GM12878 (cell line): ENCODE results near the gene MAST3. TPM values are rescaled to one million over a fixed set of nuclear protein-coding genes. Genes with fewer than 3 reads are reported as not detected.

Experiments
- ATAC-seq: fragments of 200-7000 bp; cut with Tn5 transposase; 3 replicates; pipeline ENCODE4 v1.9.1; 2020; ENCODE audit warnings: mild to moderate bottlenecking, moderate library complexity
- BruUV-seq: library from RNA; stranded (reverse); fragments of 400-500 nt; replicated peaks from 2 replicates; lab custom pipeline; 2021; lab: Mats Ljungman, UMichigan
- CTCF ChIA-PET: fragments of 300-600 bp; sonication (Branson Sonifier 250); formaldehyde crosslinking; extraction: SDS; loops from one replicate; lab custom pipeline; 2021; ENCODE audit warnings: inconsistent platforms; lab: Yijun Ruan, JAX
- POLR2A ChIA-PET: fragments of 350-600 bp; formaldehyde crosslinking; extraction: SDS; loops from one replicate; lab custom pipeline; 2021; ENCODE audit warnings: inconsistent platforms; lab: Charles Lee
- RAD21 ChIA-PET: fragments of 300-600 bp; sonication (Branson Sonifier 250); formaldehyde crosslinking; loops from one replicate; lab custom pipeline; 2023; ENCODE audit warnings: antibody characterized with exemption; ENCODE audit not compliant: unreplicated experiment; lab: Charles Lee
- SMC1A ChIA-PET: fragments of 300-600 bp; sonication (Branson Sonifier 250); formaldehyde crosslinking; loops from one replicate; lab custom pipeline; 2023; ENCODE audit not compliant: unreplicated experiment, uncharacterized antibody; lab: Charles Lee
- DNase-seq: peaks from one replicate; pipeline ENCODE4 v3.0.0-alpha.2; 2011; ENCODE audit warnings: low read depth, low spot score
- FAIRE-seq: peaks from 3 replicates; lab custom pipeline; 2011; peaks lifted over from hg19 to GRCh38; lab: Jason Lieb, UNC
- H2AFZ ChIP-seq: 2 replicates; pipeline ENCODE4 v1.6.0; 2011; ENCODE audit warnings: low read depth, low read length, control low read depth; ENCODE audit not compliant: control insufficient read depth
- H3K27ac ChIP-seq: 2 replicates; pipeline ENCODE4 v1.5.1; 2011; ENCODE audit warnings: control low read depth; ENCODE audit not compliant: control insufficient read depth, insufficient read depth
- H3K27me3 ChIP-seq, 2 experiments: replicated peaks in 1 of 2; 2 replicates each; pipeline versions ENCODE4 v1.6.0 to v1.6.1; 2011; ENCODE audit warnings: low read length in 1 of 2; ENCODE audit not compliant: control insufficient read depth in 2 of 2, insufficient read depth in 2 of 2
- H3K36me3 ChIP-seq, 2 experiments: 2 replicates each; pipeline ENCODE4 v1.5.1; 2011; ENCODE audit warnings: low read length in 1 of 2; ENCODE audit not compliant: control insufficient read depth in 2 of 2, insufficient read depth in 2 of 2
- H3K4me1 ChIP-seq: 2 replicates; pipeline ENCODE4 v1.6.1; 2011; ENCODE audit warnings: mild to moderate bottlenecking, low read length, moderate library complexity, mixed read lengths; ENCODE audit not compliant: control insufficient read depth, insufficient read depth
- H3K4me2 ChIP-seq: 2 replicates; pipeline ENCODE4 v1.6.0; 2011; ENCODE audit warnings: control low read depth; ENCODE audit not compliant: control insufficient read depth, insufficient read depth
- H3K4me3 ChIP-seq: fragments of 200-600 bp; sonication (generic); 2 replicates; pipeline ENCODE4 v1.5.1; 2016
- H3K79me2 ChIP-seq: 2 replicates; pipeline ENCODE4 v1.6.0; 2011; ENCODE audit warnings: low read length; ENCODE audit not compliant: control insufficient read depth, insufficient read depth
- H3K9ac ChIP-seq: 2 replicates; pipeline ENCODE4 v1.8.0; 2011; ENCODE audit warnings: low read length, control low read depth, mixed read lengths; ENCODE audit not compliant: control insufficient read depth, insufficient read depth
- H3K9me3 ChIP-seq: replicated peaks from 3 replicates; pipeline ENCODE4 v1.5.1; 2011; ENCODE audit warnings: mild to moderate bottlenecking, low read length; ENCODE audit not compliant: control insufficient read depth, insufficient read depth
- H4K20me1 ChIP-seq: 2 replicates; pipeline ENCODE4 v1.6.0; 2011; ENCODE audit not compliant: control insufficient read depth, insufficient read depth
- BHLHE40 ChIP-seq, 2 experiments: fragments of 450-650 bp in 1 of 2; IDR thresholded peaks; 2 replicates each; pipeline ENCODE4 v1.6.1; 2011 to 2017; ENCODE audit warnings: low read depth in 2 of 2, borderline replicate concordance in 1 of 2, improper control_type of control experiment in 1 of 2, low read length in 1 of 2, mild to moderate bottlenecking in 1 of 2
- CHD2 ChIP-seq: IDR thresholded peaks from 2 replicates; pipeline ENCODE4 v1.6.1; 2011; ENCODE audit warnings: low read depth, low read length, improper control_type of control experiment, borderline replicate concordance
- FOXK2 ChIP-seq: fragments of 450-650 bp; IDR thresholded peaks from 2 replicates; pipeline ENCODE4 v1.6.1; 2017; ENCODE audit warnings: mild to moderate bottlenecking, moderate library complexity
- MTA2 ChIP-seq: fragments of 450-650 bp; IDR thresholded peaks from 2 replicates; pipeline ENCODE4 v1.6.1; 2016; ENCODE audit warnings: low read depth, mild to moderate bottlenecking, moderate library complexity
- MXI1 ChIP-seq: fragments of 150-350 bp; IDR thresholded peaks from 2 replicates; pipeline ENCODE4 v1.6.1; 2011; ENCODE audit warnings: low read depth, mild to moderate bottlenecking, inconsistent platforms, low read length, improper control_type of control experiment
- NBN ChIP-seq: fragments of 450-650 bp; IDR thresholded peaks from 2 replicates; pipeline ENCODE4 v1.6.1; 2016
- SMC3 ChIP-seq: IDR thresholded peaks from 2 replicates; pipeline ENCODE4 v1.6.1; 2011; ENCODE audit warnings: low read length, improper control_type of control experiment, borderline replicate concordance
- SREBF1 ChIP-seq: IDR thresholded peaks from 2 replicates; pipeline ENCODE4 v1.6.1; 2012; ENCODE audit warnings: mild to moderate bottlenecking, low read length
- SRF ChIP-seq, 2 experiments: IDR thresholded peaks; 2 replicates each; pipeline ENCODE4 v1.6.1; 2011; ENCODE audit warnings: low read depth in 2 of 2, low read length in 2 of 2, mild to moderate bottlenecking in 1 of 2, moderate library complexity in 1 of 2
- STAT1 ChIP-seq: fragments of 450-650 bp; conservative IDR thresholded peaks from 2 replicates; pipeline ENCODE4 v1.6.1; 2014; ENCODE audit warnings: antibody characterized with exemption, mild to moderate bottlenecking
- TBL1XR1 ChIP-seq: IDR thresholded peaks from 2 replicates; pipeline ENCODE4 v1.6.1; 2012; ENCODE audit warnings: low read depth, low read length, improper control_type of control experiment
- WRNIP1 ChIP-seq: IDR thresholded peaks from 2 replicates; pipeline ENCODE4 v1.6.1; 2011; ENCODE audit warnings: low read depth, low read length, improper control_type of control experiment, borderline replicate concordance
- YY1 ChIP-seq: IDR thresholded peaks from 2 replicates; pipeline ENCODE4 v1.6.1; 2011; ENCODE audit warnings: low read depth, mild to moderate bottlenecking, low read length
- ZNF207 ChIP-seq: fragments of 450-650 bp; IDR thresholded peaks from 2 replicates; pipeline ENCODE4 v1.6.1; 2014; ENCODE audit warnings: antibody characterized with exemption, mild to moderate bottlenecking, borderline replicate concordance
- WGBS: methylation state at CpG from one replicate; pipeline ENCODE4 v1.1.6; 2016; ENCODE audit warnings: low lambda C conversion rate; ENCODE audit not compliant: insufficient replicate concordance, insufficient coverage; ENCODE audit errors: missing lambda C conversion rate; 5-methylcytosine and 5-hydroxymethylcytosine counted together
- in situ Hi-C: fragments of 300-500 bp; cut with MboI; formaldehyde crosslinking; loops from 9 replicates; pipeline ENCODE4 v1.14.3; 2018; ENCODE audit warnings: mixed read lengths
- intact Hi-C: fragments of 100-400 bp; cut with micrococcal nuclease; formaldehyde crosslinking; loops from one replicate; pipeline ENCODE4 v1.14.2; 2022; ENCODE audit not compliant: unreplicated experiment
- polyA plus RNA-seq, 11 experiments: library from polyadenylated mRNA; depleted of rRNA in 4 of 11; unstranded in 6 of 11; stranded (reverse) in 5 of 11; fragments of >200 nt; fragmentation: Nextera tagmentation in 4 of 11; fragmentation: Illumina TruSeq in 1 of 11; extraction: Ambion mirVana in 4 of 11; extraction: Trizol in 1 of 11; gene quantifications; 1 replicate in 1 of 11; 2 replicates in 10 of 11; pipeline versions ENCODE4 v1.2.1 to v1.2.3, GENCODE V29; 2011 to 2016; ENCODE audit warnings: inconsistent platforms in 2 of 11, missing spikeins in 2 of 11, low read depth in 1 of 11
- total RNA-seq, 4 experiments: library from RNA; depleted of rRNA in 3 of 4; stranded (reverse); fragments of >200 nt in 3 of 4; fragmentation: Illumina TruSeq in 1 of 4; extraction: Trizol in 1 of 4; gene quantifications; 2 replicates each; pipeline versions ENCODE4 v1.2.1 to v1.2.3, GENCODE V29; 2013 to 2021
- TF ChIP-seq, protein P1 (sequence below), 3 experiments: IDR thresholded peaks in 2 of 3; conservative IDR thresholded peaks in 1 of 3; 2 replicates each; pipeline ENCODE4 v1.5.1; 2011; ENCODE audit warnings: low read depth in 3 of 3, low read length in 3 of 3, mild to moderate bottlenecking in 3 of 3, control low read depth in 2 of 3, moderate library complexity in 2 of 3, inconsistent platforms in 1 of 3, mixed read lengths in 1 of 3; ENCODE audit not compliant: control insufficient read depth in 2 of 3, insufficient read depth in 1 of 3; ENCODE audit errors: extremely low read depth in 1 of 3
- TF ChIP-seq, protein P2 (sequence below): fragments of 450-650 bp; IDR thresholded peaks from 2 replicates; pipeline ENCODE4 v1.6.1; 2017; ENCODE audit warnings: borderline replicate concordance
- TF ChIP-seq, protein P3 (sequence below): fragments of 450-650 bp; IDR thresholded peaks from 2 replicates; pipeline ENCODE4 v1.6.1; 2017; ENCODE audit warnings: mild to moderate bottlenecking, low read depth, inconsistent platforms; ENCODE audit not compliant: poor library complexity, severe bottlenecking

MAST3 gene
- total and polyA plus RNA-seq, 10 of the 15 experiments (the other 5 are each of a cell fraction or from before 2014, with no cell fraction given) = 3.0 to 22.2 (median 7.5) TPM

DNA sequence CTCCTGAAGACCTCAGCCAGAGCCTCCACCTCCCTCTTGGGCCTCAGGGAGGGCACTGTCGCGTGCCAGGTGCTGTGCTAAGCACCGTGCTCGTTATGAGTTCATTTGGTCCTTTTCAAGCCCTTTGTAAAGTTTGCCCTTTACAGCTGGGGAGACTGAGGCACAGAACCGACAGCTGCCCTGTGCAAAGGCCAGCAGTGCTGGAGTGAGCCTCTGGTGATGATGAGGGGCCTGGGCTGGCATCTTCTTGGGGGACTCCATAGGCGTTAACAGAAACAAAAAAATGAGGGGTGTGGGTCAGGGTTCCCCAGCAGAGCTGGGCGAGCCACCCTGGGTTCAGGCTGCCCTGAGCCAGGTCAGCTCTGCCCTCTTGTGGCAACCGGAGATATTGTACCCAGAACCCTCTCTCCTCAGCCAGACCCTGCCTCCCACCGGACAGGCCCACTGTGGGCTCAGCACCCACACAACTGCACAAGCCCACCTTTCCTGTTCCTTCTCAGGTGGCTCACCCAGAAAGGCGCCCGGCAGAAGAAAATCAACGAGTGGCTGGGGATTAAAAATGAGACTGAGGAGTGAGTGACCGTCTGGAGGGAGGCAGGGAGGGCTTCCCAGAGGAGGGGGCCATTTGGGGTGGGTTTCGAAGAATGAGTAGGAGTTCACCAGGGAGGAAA is 70.5 kb downstream of the MAST3 start:
- Histone ChIP-seq H3K4me2 (no peak overlapping the region), H3K27ac (0 out of 2 replicates have a peak overlapping the region, but pooled peaks have one; percentile 4), H3K4me1 (peaks cover 44% of the 10 kb centered on the region), H3K27me3 (no peaks in the 10 kb centered on the region), H4K20me1 (no peaks in the 10 kb centered on the region), H3K4me3 (no peak overlapping the region), H3K79me2 (no peaks in the 10 kb centered on the region; the same call in none of the 2 replicates), H3K9me3 (no peaks in the 10 kb centered on the region), H3K9ac (no peak overlapping the region; the same call in 1 of the 2 replicates), H2AFZ (no peak overlapping the region), H3K36me3 (peaks cover 3 to 4% of the 10 kb centered on the region in 2 experiments; a peak in 3 of 4 replicates)
- no TSS peak for BruUV-seq
- ATAC-seq = peak; percentile 65
- ChIA-PET SMC1A (interaction anchor here (0.9 to 1.8 kb wide), 16 partner anchors 14 to 109 kb away, joined by 3 to 10 read pairs (median 3); no protein-coding TSS in a partner anchor), RAD21 (interaction anchor here (0.7 to 2.3 kb wide), 19 partner anchors 13 to 213 kb away, joined by 3 to 14 read pairs (median 4); partner anchors contain the start of genes ARRDC2, MAST3, MPV17L2 and PIK3R2), POLR2A (interaction anchor here (0.5 to 1.7 kb wide), 6 partner anchors 8 to 80 kb away, joined by 3 to 9 read pairs (median 4); no protein-coding TSS in a partner anchor), CTCF (interaction anchor here (0.6 to 3.2 kb wide), 29 partner anchors 8 to 247 kb away, joined by 3 to 21 read pairs (median 4); partner anchors contain the start of genes ARRDC2 and PIK3R2)
- 19% methylated on average over 14 of the region's 14 CpGs for WGBS
- DNase-seq = no peak
- no peak for FAIRE-seq
- intact Hi-C loops (loop anchor here (1.0 to 2.0 kb wide), 3 partner anchors 55 to 161 kb away; no protein-coding TSS in a partner anchor), in situ Hi-C loops (no loop called here)
- TF ChIP-seq MXI1 = 0 out of 2 replicates have a peak, but pooled peaks have one; percentile 25
- no peak for TF ChIP-seq SRF (IDR thresholded peaks at IDR 0.05; ENCODE audit: low read depth in 2 of 2, low read length in 2 of 2)
- TF ChIP-seq, protein P1, sequence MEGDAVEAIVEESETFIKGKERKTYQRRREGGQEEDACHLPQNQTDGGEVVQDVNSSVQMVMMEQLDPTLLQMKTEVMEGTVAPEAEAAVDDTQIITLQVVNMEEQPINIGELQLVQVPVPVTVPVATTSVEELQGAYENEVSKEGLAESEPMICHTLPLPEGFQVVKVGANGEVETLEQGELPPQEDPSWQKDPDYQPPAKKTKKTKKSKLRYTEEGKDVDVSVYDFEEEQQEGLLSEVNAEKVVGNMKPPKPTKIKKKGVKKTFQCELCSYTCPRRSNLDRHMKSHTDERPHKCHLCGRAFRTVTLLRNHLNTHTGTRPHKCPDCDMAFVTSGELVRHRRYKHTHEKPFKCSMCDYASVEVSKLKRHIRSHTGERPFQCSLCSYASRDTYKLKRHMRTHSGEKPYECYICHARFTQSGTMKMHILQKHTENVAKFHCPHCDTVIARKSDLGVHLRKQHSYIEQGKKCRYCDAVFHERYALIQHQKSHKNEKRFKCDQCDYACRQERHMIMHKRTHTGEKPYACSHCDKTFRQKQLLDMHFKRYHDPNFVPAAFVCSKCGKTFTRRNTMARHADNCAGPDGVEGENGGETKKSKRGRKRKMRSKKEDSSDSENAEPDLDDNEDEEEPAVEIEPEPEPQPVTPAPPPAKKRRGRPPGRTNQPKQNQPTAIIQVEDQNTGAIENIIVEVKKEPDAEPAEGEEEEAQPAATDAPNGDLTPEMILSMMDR (IDR thresholded peaks at IDR 0.05 in 2 of 3, conservative IDR thresholded peaks at IDR 0.05 in 1 of 3; ENCODE audit: control insufficient read depth in 2 of 3, extremely low read depth in 1 of 3, insufficient read depth in 1 of 3, low read depth in 3 of 3, low read length in 3 of 3) = peak; percentile 87 to 90 (median 87)
- 0 out of 2 replicates have a peak, but pooled peaks have one; percentile 39 for TF ChIP-seq STAT1
- 0 out of 2 replicates have a peak, but pooled peaks have one; percentile 24 for TF ChIP-seq CHD2
- TF ChIP-seq WRNIP1 = peak; percentile 72; the same call in 1 of the 2 replicates
- peak; percentile 83 for TF ChIP-seq SMC3
- peak; percentile 52; the same call in 1 of the 2 replicates for TF ChIP-seq NBN
- 0 out of 4 replicates have a peak, but pooled peaks of 1 of the 2 experiments have one; percentile 37 for TF ChIP-seq BHLHE40 (IDR thresholded peaks at IDR 0.05; ENCODE audit: borderline replicate concordance in 1 of 2, low read depth in 2 of 2, low read length in 1 of 2)
- peak; percentile 49; the same call in 1 of the 2 replicates for TF ChIP-seq ZNF207
- no peak for TF ChIP-seq SREBF1
- peak; percentile 49; the same call in 1 of the 2 replicates for TF ChIP-seq YY1
- TF ChIP-seq, protein P2, sequence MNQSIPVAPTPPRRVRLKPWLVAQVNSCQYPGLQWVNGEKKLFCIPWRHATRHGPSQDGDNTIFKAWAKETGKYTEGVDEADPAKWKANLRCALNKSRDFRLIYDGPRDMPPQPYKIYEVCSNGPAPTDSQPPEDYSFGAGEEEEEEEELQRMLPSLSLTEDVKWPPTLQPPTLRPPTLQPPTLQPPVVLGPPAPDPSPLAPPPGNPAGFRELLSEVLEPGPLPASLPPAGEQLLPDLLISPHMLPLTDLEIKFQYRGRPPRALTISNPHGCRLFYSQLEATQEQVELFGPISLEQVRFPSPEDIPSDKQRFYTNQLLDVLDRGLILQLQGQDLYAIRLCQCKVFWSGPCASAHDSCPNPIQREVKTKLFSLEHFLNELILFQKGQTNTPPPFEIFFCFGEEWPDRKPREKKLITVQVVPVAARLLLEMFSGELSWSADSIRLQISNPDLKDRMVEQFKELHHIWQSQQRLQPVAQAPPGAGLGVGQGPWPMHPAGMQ = no peak
- no peak for TF ChIP-seq FOXK2
- TF ChIP-seq MTA2 = peak; percentile 11; the same call in 1 of the 2 replicates
- TF ChIP-seq TBL1XR1 = 0 out of 2 replicates have a peak, but pooled peaks have one; percentile 15
- TF ChIP-seq, protein P3, sequence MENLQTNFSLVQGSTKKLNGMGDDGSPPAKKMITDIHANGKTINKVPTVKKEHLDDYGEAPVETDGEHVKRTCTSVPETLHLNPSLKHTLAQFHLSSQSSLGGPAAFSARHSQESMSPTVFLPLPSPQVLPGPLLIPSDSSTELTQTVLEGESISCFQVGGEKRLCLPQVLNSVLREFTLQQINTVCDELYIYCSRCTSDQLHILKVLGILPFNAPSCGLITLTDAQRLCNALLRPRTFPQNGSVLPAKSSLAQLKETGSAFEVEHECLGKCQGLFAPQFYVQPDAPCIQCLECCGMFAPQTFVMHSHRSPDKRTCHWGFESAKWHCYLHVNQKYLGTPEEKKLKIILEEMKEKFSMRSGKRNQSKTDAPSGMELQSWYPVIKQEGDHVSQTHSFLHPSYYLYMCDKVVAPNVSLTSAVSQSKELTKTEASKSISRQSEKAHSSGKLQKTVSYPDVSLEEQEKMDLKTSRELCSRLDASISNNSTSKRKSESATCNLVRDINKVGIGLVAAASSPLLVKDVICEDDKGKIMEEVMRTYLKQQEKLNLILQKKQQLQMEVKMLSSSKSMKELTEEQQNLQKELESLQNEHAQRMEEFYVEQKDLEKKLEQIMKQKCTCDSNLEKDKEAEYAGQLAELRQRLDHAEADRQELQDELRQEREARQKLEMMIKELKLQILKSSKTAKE = peak; percentile 23
